Gastroesophageal sphincter (tissue), 3 donors: ENCODE data around the gene ACACB.

Source experiments
- POLR2AphosphoS5 ChIP-seq: sonication (generic); formaldehyde crosslinking; IDR thresholded peaks from one replicate; pipeline ENCODE4 v1.6.1; 2017; ENCODE audit warnings: antibody characterized with exemption
- TF ChIP-seq, protein P1 (sequence below), 4 experiments: fragments of 200-600 bp in 2 of 4; fragments of 450-650 bp in 2 of 4; sonication (generic) in 1 of 4; IDR thresholded peaks; one replicate each; pipeline ENCODE4 v1.5.1; 2017 to 2019; ENCODE audit warnings: antibody characterized with exemption in 4 of 4, mild to moderate bottlenecking in 2 of 4, moderate library complexity in 2 of 4

DNA sequence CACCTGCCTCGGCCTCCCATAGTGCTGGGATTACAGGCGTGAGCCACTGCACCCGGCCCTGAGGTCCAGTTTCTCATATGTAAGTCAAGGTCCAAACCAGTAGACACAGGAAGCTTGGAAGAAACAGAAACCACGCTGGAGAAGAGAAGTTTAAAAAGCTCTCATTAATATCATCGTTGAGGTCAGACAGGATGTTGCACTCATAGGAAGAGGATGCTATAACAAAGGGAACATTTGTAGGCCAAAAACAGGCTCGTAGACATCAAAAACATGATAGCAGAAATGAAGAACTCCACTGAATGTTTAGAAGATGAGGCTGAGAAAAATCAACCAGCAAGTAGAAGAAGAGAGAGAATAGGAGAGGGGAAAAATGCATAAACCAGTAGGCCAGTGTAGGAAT, 46.8 kb downstream of the ACACB start:
- TF ChIP-seq, protein P1, sequence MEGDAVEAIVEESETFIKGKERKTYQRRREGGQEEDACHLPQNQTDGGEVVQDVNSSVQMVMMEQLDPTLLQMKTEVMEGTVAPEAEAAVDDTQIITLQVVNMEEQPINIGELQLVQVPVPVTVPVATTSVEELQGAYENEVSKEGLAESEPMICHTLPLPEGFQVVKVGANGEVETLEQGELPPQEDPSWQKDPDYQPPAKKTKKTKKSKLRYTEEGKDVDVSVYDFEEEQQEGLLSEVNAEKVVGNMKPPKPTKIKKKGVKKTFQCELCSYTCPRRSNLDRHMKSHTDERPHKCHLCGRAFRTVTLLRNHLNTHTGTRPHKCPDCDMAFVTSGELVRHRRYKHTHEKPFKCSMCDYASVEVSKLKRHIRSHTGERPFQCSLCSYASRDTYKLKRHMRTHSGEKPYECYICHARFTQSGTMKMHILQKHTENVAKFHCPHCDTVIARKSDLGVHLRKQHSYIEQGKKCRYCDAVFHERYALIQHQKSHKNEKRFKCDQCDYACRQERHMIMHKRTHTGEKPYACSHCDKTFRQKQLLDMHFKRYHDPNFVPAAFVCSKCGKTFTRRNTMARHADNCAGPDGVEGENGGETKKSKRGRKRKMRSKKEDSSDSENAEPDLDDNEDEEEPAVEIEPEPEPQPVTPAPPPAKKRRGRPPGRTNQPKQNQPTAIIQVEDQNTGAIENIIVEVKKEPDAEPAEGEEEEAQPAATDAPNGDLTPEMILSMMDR (IDR thresholded peaks at IDR 0.05): no peak
- TF ChIP-seq POLR2AphosphoS5: no peak
